Adrenal gland (tissue), 12 donors: ENCODE results near the gene SIAH3. TPM values are rescaled to one million over a fixed set of nuclear protein-coding genes. Genes with fewer than 3 reads are reported as not detected.
A peak's percentile ranks its signal among the peaks of the same experiment; 100 is the strongest.

Experiments used
- DNase-seq, 7 donors: peaks; one replicate each; pipeline ENCODE4 v3.0.0-alpha.2; 2019 to 2020
- H3K27ac ChIP-seq, 5 donors: fragments of 200-600 bp; sonication (generic) in 4 of 5; 1 replicate in 3 of 5; 2 replicates in 2 of 5; pipeline versions ENCODE4 v1.5.1 to v1.8.0; 2016 to 2020; ENCODE audit warnings: mild to moderate bottlenecking in 1 of 5
- H3K27me3 ChIP-seq: fragments of 200-600 bp; 2 replicates; pipeline ENCODE4 v1.8.0; 2021
- H3K36me3 ChIP-seq, 2 donors: fragments of 200-600 bp; replicated peaks in 1 of 2; 1 replicate in 1 of 2; 2 replicates in 1 of 2; pipeline versions ENCODE4 v1.5.1 to v1.8.0; 2018 to 2022
- H3K4me1 ChIP-seq, 2 donors: fragments of 200-600 bp; replicated peaks in 1 of 2; 1 replicate in 1 of 2; 2 replicates in 1 of 2; pipeline versions ENCODE4 v1.5.1 to v1.8.0; 2018 to 2021
- H3K4me3 ChIP-seq, 4 donors: fragments of 200-600 bp; sonication (generic) in 3 of 4; one replicate each; pipeline ENCODE4 v1.5.1; 2016 to 2018
- H3K9me3 ChIP-seq, 3 donors: fragments of 200-600 bp; sonication (generic) in 1 of 3; replicated peaks in 1 of 3; 1 replicate in 2 of 3; 2 replicates in 1 of 3; pipeline versions ENCODE4 v1.5.1 to v1.8.0; 2016 to 2021
- CTCF ChIP-seq, 6 experiments: fragments of 450-650 bp in 4 of 6; fragments of 200-600 bp in 2 of 6; sonication (generic) in 1 of 6; IDR thresholded peaks; 1 replicate in 5 of 6; 2 replicates in 1 of 6; pipeline versions ENCODE4 v1.5.1 to v1.8.0; 2016 to 2021; ENCODE audit warnings: antibody characterized with exemption in 6 of 6, mild to moderate bottlenecking in 2 of 6, moderate library complexity in 1 of 6
- POLR2A ChIP-seq, 2 donors: fragments of 450-650 bp; IDR thresholded peaks; one replicate each; pipeline ENCODE4 v1.6.1; 2017; ENCODE audit warnings: antibody characterized with exemption in 2 of 2, mild to moderate bottlenecking in 2 of 2, moderate library complexity in 1 of 2
- WGBS, 4 donors: extraction: QIAGEN DNeasy Blood & Tissue Kit in 2 of 4; methylation state at CpG; one replicate each; pipeline versions ENCODE4 v1.1.5 to v1.1.7; 2013 to 2017; 5-methylcytosine and 5-hydroxymethylcytosine counted together
- intact Hi-C, 2 donors: fragments of 100-400 bp; cut with DNase I; formaldehyde crosslinking; loops; one replicate each; pipeline versions ENCODE4 v1.14.1 to v1.15.0; 2022 to 2023
- polyA plus RNA-seq, 3 donors: library from polyadenylated mRNA; stranded (reverse); fragments of 200-250 nt in 2 of 3; fragments of 350-450 nt in 1 of 3; fragmentation: Illumina TruSeq in 1 of 3; extraction: RNeasy Lipid Tissue Mini Kit (QIAGEN cat#74804) in 1 of 3; gene quantifications; one replicate each; pipeline ENCODE4 v1.2.3, GENCODE V29; 2013 to 2014
- total RNA-seq, 9 donors: library from RNA; depleted of rRNA in 4 of 9; stranded (reverse); fragments of >200 nt in 4 of 9; fragments of 120-200 nt in 1 of 9; fragmentation: NEBNext Ultra II Directional in 1 of 9; extraction: Animal tissue kit (Norgen Biotek cat#: 25700) in 1 of 9; gene quantifications; one replicate each; pipeline versions ENCODE4 v1.1.0 to v1.2.4, GENCODE V29; 2013 to 2023
- donor health status: healthy with polysubstance abuse.
- donor health status: Bipolar disorder and iron deficiency.
- donor health status: DM: yes; HTN: yes; CAD: no.
- donor health status: DM: no; HTN: no; CAD: no.
- donor health status: DM: no; HTN: no; CAD: no.
- donor health status: DM: yes; HTN: yes; CAD: no.

Gene SIAH3
- total and polyA plus RNA-seq, 12 donors: 0.03 to 0.64 (median 0.24) TPM

DNA sequence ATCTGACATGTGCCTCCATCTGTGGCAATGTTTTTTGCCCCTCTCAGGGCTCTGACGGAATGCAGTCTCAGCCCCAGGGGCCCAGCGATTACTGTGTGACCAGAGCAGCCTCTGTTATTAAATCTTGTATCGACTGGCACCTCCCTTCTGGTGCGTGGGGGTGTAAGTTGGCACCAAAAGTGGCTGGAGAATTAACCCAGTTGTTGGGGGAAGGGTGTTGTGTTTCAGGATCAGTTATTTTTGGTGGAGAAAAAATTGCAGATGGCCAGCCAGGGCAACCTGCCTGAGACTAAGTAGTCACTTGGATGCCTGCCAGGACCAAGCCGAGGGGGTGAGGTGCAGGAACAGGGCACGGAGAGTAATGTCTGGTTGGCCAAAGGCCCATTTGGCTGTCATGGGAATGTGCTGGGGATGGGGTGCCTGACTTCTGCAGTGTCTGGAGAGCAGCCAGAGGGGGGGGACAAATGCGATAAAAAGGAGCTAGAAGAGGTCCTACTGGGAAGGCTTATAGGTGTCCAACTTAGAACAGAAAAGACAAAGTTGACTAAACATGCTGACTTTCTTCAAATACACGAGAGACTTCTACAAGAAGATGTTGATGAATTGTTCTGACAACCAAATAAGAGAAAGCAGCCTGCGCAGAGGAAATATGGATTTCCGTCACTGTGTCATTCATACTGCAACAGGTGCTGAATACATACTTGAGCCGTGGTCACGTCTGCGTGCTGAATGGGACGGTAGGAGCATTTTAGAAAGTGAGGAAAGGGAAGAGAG, 69.8 kb downstream of the SIAH3 start:
- Histone ChIP-seq H3K27ac (no peak overlapping the region), H3K36me3 (no peaks in the 10 kb centered on the region), H3K9me3 (no peaks in the 10 kb centered on the region), H3K4me1 (no peaks in the 10 kb centered on the region), H3K27me3 (no peaks in the 10 kb centered on the region), H3K4me3 (no peak overlapping the region)
- DNase-seq: peak; percentile 27 to 54 (median 47)
- 60 to 76% (median 70%) methylated on average over 12 to 14 of the region's 14 CpGs for WGBS, 4 donors
- no peak for TF ChIP-seq CTCF (IDR thresholded peaks at IDR 0.05)
- TF ChIP-seq POLR2A (IDR thresholded peaks at IDR 0.05): no peak
- intact Hi-C loops: no loop called here

DNA sequence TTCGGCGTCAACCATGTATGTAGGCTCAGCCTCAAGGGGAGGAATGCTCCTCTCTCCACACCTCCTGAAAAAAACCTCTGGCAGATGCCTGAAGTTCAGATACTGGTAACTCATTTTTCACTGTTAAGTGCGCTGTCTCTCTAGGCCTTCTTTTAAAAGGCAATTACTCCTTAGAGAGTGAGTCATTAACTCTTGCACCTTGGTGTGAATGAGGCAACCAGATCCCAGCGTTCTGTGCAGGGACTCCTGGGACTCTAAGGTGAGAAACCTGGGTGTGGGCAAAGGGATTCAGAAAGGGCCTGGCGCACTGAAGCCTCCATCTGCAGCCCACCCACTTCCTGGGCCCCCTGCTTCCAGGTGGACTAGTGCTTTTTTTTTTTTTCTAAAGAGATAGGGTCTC, 71.7 kb downstream of the SIAH3 start:
- H3K4me1 ChIP-seq: no peaks in the 10 kb centered on the region
- WGBS, 4 donors: 87 to 93% (median 91%) methylated on average over 5 of the region's 5 CpGs
- no peaks in the 10 kb centered on the region for H3K9me3 ChIP-seq
- no peaks in the 10 kb centered on the region for H3K27me3 ChIP-seq
- no peak for DNase-seq
- intact Hi-C loops: no loop called here
- H3K4me3 ChIP-seq: no peak overlapping the region
- H3K36me3 ChIP-seq: no peaks in the 10 kb centered on the region
- H3K27ac ChIP-seq: no peak overlapping the region
- no peak for TF ChIP-seq CTCF (IDR thresholded peaks at IDR 0.05)
- no peak for TF ChIP-seq POLR2A (IDR thresholded peaks at IDR 0.05)

DNA sequence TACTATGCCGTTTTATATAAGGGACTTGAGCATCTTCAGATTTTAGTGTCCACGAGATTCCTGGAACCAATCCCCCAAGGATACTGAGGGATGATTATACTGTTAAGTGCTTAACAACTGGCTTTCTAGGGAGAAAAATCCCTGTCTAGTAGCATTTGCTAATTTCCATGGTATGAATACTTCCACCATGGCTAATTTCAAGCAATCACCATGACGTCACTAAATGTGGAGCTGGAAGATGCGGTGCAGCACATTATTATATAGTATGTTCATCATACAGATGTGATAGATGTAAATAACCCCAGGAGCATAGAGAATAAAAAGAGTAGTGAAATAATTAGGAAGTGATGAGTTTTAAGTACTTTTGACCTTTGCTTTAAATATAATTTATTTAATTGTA, 72.7 kb downstream of the SIAH3 start:
- no peak for TF ChIP-seq POLR2A (IDR thresholded peaks at IDR 0.05)
- no peak for TF ChIP-seq CTCF (IDR thresholded peaks at IDR 0.05)
- no peaks in the 10 kb centered on the region for H3K9me3 ChIP-seq
- 65 to 82% (median 74%) methylated on average over 4 of the region's 4 CpGs for whole genome bisulfite sequencing, 4 donors
- no peaks in the 10 kb centered on the region for H3K36me3 ChIP-seq
- H3K27ac ChIP-seq: no peak overlapping the region
- H3K4me1 ChIP-seq: no peaks in the 10 kb centered on the region
- intact Hi-C loops: no loop called here
- no peaks in the 10 kb centered on the region for H3K27me3 ChIP-seq
- DNase-seq: no peak
- no peak overlapping the region for H3K4me3 ChIP-seq

DNA sequence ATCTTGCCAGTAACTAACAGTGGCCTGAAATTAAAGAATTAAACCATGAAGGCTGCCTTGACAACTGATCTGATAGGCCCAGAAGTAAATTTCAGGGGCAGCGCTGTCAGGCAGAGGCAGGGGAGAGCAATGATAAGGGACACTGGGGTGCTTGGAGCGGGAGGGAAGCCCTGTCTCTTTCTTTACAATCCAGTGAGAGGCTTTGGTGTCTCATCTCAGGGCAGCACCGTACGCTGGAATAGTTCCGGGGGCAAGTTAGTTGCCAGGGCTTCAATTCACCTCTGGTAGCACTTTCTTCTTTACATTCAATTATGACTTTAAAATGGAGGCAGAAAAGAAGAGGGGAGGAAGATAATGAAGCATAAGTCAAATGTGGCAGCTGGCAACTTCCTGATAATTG, 74.8 kb downstream of the SIAH3 start:
- Histone ChIP-seq H3K4me1 (no peaks in the 10 kb centered on the region), H3K27ac (no peak overlapping the region), H3K4me3 (no peak overlapping the region), H3K36me3 (no peaks in the 10 kb centered on the region), H3K9me3 (no peaks in the 10 kb centered on the region), H3K27me3 (no peaks in the 10 kb centered on the region)
- DNase-seq: no peak
- no peak for TF ChIP-seq POLR2A (IDR thresholded peaks at IDR 0.05)
- no peak for TF ChIP-seq CTCF (IDR thresholded peaks at IDR 0.05)
- intact Hi-C loops: no loop called here
- 84 to 89% (median 87%) methylated on average over 5 of the region's 5 CpGs for WGBS, 4 donors
